GM12878 (cell line): ENCODE data around the gene USP47. TPM values are rescaled to one million over a fixed set of nuclear protein-coding genes. Genes with fewer than 3 reads are reported as not detected.

Source experiments
- ATAC-seq: fragments of 200-7000 bp; cut with Tn5 transposase; 3 replicates; pipeline ENCODE4 v1.9.1; 2020; ENCODE audit warnings: mild to moderate bottlenecking, moderate library complexity
- BruUV-seq: library from RNA; stranded (reverse); fragments of 400-500 nt; replicated peaks from 2 replicates; lab custom pipeline; 2021; lab: Mats Ljungman, UMichigan
- CTCF ChIA-PET: fragments of 300-600 bp; sonication (Branson Sonifier 250); formaldehyde crosslinking; extraction: SDS; loops from one replicate; lab custom pipeline; 2021; ENCODE audit warnings: inconsistent platforms; lab: Yijun Ruan, JAX
- POLR2A ChIA-PET: fragments of 350-600 bp; formaldehyde crosslinking; extraction: SDS; loops from one replicate; lab custom pipeline; 2021; ENCODE audit warnings: inconsistent platforms; lab: Charles Lee
- RAD21 ChIA-PET: fragments of 300-600 bp; sonication (Branson Sonifier 250); formaldehyde crosslinking; loops from one replicate; lab custom pipeline; 2023; ENCODE audit warnings: antibody characterized with exemption; ENCODE audit not compliant: unreplicated experiment; lab: Charles Lee
- SMC1A ChIA-PET: fragments of 300-600 bp; sonication (Branson Sonifier 250); formaldehyde crosslinking; loops from one replicate; lab custom pipeline; 2023; ENCODE audit not compliant: unreplicated experiment, uncharacterized antibody; lab: Charles Lee
- DNase-seq: peaks from one replicate; pipeline ENCODE4 v3.0.0-alpha.2; 2011; ENCODE audit warnings: low read depth, low spot score
- FAIRE-seq: peaks from 3 replicates; lab custom pipeline; 2011; peaks lifted over from hg19 to GRCh38; lab: Jason Lieb, UNC
- H2AFZ ChIP-seq: 2 replicates; pipeline ENCODE4 v1.6.0; 2011; ENCODE audit warnings: low read depth, low read length, control low read depth; ENCODE audit not compliant: control insufficient read depth
- H3K27ac ChIP-seq: 2 replicates; pipeline ENCODE4 v1.5.1; 2011; ENCODE audit warnings: control low read depth; ENCODE audit not compliant: control insufficient read depth, insufficient read depth
- H3K27me3 ChIP-seq, 2 experiments: replicated peaks in 1 of 2; 2 replicates each; pipeline versions ENCODE4 v1.6.0 to v1.6.1; 2011; ENCODE audit warnings: low read length in 1 of 2; ENCODE audit not compliant: control insufficient read depth in 2 of 2, insufficient read depth in 2 of 2
- H3K36me3 ChIP-seq, 2 experiments: 2 replicates each; pipeline ENCODE4 v1.5.1; 2011; ENCODE audit warnings: low read length in 1 of 2; ENCODE audit not compliant: control insufficient read depth in 2 of 2, insufficient read depth in 2 of 2
- H3K4me1 ChIP-seq: 2 replicates; pipeline ENCODE4 v1.6.1; 2011; ENCODE audit warnings: mild to moderate bottlenecking, low read length, moderate library complexity, mixed read lengths; ENCODE audit not compliant: control insufficient read depth, insufficient read depth
- H3K4me2 ChIP-seq: 2 replicates; pipeline ENCODE4 v1.6.0; 2011; ENCODE audit warnings: control low read depth; ENCODE audit not compliant: control insufficient read depth, insufficient read depth
- H3K4me3 ChIP-seq: fragments of 200-600 bp; sonication (generic); 2 replicates; pipeline ENCODE4 v1.5.1; 2016
- H3K79me2 ChIP-seq: 2 replicates; pipeline ENCODE4 v1.6.0; 2011; ENCODE audit warnings: low read length; ENCODE audit not compliant: control insufficient read depth, insufficient read depth
- H3K9ac ChIP-seq: 2 replicates; pipeline ENCODE4 v1.8.0; 2011; ENCODE audit warnings: low read length, control low read depth, mixed read lengths; ENCODE audit not compliant: control insufficient read depth, insufficient read depth
- H3K9me3 ChIP-seq: replicated peaks from 3 replicates; pipeline ENCODE4 v1.5.1; 2011; ENCODE audit warnings: mild to moderate bottlenecking, low read length; ENCODE audit not compliant: control insufficient read depth, insufficient read depth
- H4K20me1 ChIP-seq: 2 replicates; pipeline ENCODE4 v1.6.0; 2011; ENCODE audit not compliant: control insufficient read depth, insufficient read depth
- CBX3 ChIP-seq: fragments of 200-600 bp; sonication (generic); IDR thresholded peaks from 2 replicates; pipeline ENCODE4 v1.6.1; 2016; ENCODE audit warnings: low read depth, borderline replicate concordance
- EED ChIP-seq: sonication (generic); IDR thresholded peaks from 2 replicates; pipeline ENCODE4 v1.6.1; 2016; ENCODE audit warnings: antibody characterized with exemption, low read depth
- IKZF1 ChIP-seq: fragments of 450-650 bp; conservative IDR thresholded peaks from 2 replicates; pipeline ENCODE4 v1.6.1; 2017; ENCODE audit warnings: antibody characterized with exemption, mild to moderate bottlenecking
- MTA3 ChIP-seq: IDR thresholded peaks from 2 replicates; pipeline ENCODE4 v1.6.1; 2012; ENCODE audit warnings: low read length, inconsistent platforms, borderline replicate concordance
- NFYB ChIP-seq: IDR thresholded peaks from 2 replicates; pipeline ENCODE4 v1.6.1; 2011; ENCODE audit warnings: low read depth, mild to moderate bottlenecking, low read length, improper control_type of control experiment, moderate library complexity; ENCODE audit not compliant: insufficient read depth
- POLR2A ChIP-seq: IDR thresholded peaks from 2 replicates; pipeline ENCODE4 v1.6.1; 2011; ENCODE audit warnings: low read depth, mild to moderate bottlenecking, low read length
- POU2F2 ChIP-seq: IDR thresholded peaks from 3 replicates; pipeline ENCODE4 v1.6.1; 2011; ENCODE audit warnings: low read depth, mild to moderate bottlenecking, low read length, borderline replicate concordance
- SMAD5 ChIP-seq: IDR thresholded peaks from 2 replicates; pipeline ENCODE4 v1.6.1; 2016; ENCODE audit warnings: antibody characterized with exemption, low read depth
- SMARCA5 ChIP-seq: fragments of 450-650 bp; IDR thresholded peaks from 2 replicates; pipeline ENCODE4 v1.6.1; 2017; ENCODE audit warnings: mild to moderate bottlenecking
- ZSCAN29 ChIP-seq: fragments of 450-650 bp; IDR thresholded peaks from 2 replicates; pipeline ENCODE4 v1.6.1; 2017; ENCODE audit warnings: mild to moderate bottlenecking, moderate library complexity
- WGBS: methylation state at CpG from one replicate; pipeline ENCODE4 v1.1.6; 2016; ENCODE audit warnings: low lambda C conversion rate; ENCODE audit not compliant: insufficient replicate concordance, insufficient coverage; ENCODE audit errors: missing lambda C conversion rate; 5-methylcytosine and 5-hydroxymethylcytosine counted together
- in situ Hi-C: fragments of 300-500 bp; cut with MboI; formaldehyde crosslinking; loops from 9 replicates; pipeline ENCODE4 v1.14.3; 2018; ENCODE audit warnings: mixed read lengths
- intact Hi-C: fragments of 100-400 bp; cut with micrococcal nuclease; formaldehyde crosslinking; loops from one replicate; pipeline ENCODE4 v1.14.2; 2022; ENCODE audit not compliant: unreplicated experiment
- polyA plus RNA-seq, 11 experiments: library from polyadenylated mRNA; depleted of rRNA in 4 of 11; unstranded in 6 of 11; stranded (reverse) in 5 of 11; fragments of >200 nt; fragmentation: Nextera tagmentation in 4 of 11; fragmentation: Illumina TruSeq in 1 of 11; extraction: Ambion mirVana in 4 of 11; extraction: Trizol in 1 of 11; gene quantifications; 1 replicate in 1 of 11; 2 replicates in 10 of 11; pipeline versions ENCODE4 v1.2.1 to v1.2.3, GENCODE V29; 2011 to 2016; ENCODE audit warnings: inconsistent platforms in 2 of 11, missing spikeins in 2 of 11, low read depth in 1 of 11
- total RNA-seq, 4 experiments: library from RNA; depleted of rRNA in 3 of 4; stranded (reverse); fragments of >200 nt in 3 of 4; fragmentation: Illumina TruSeq in 1 of 4; extraction: Trizol in 1 of 4; gene quantifications; 2 replicates each; pipeline versions ENCODE4 v1.2.1 to v1.2.3, GENCODE V29; 2013 to 2021
- TF ChIP-seq, protein P1 (sequence below): fragments of 450-650 bp; IDR thresholded peaks from 2 replicates; pipeline ENCODE4 v1.6.1; 2016; ENCODE audit warnings: mild to moderate bottlenecking, moderate library complexity, borderline replicate concordance
- TF ChIP-seq, protein P2 (sequence below): IDR thresholded peaks from 2 replicates; pipeline ENCODE4 v1.6.1; 2011; ENCODE audit warnings: borderline replicate concordance, low read depth, mild to moderate bottlenecking, moderate library complexity, mixed read lengths, low read length; ENCODE audit not compliant: insufficient read depth; ENCODE audit errors: extremely low read length
- TF ChIP-seq, protein P3 (sequence below): IDR thresholded peaks from 2 replicates; pipeline ENCODE4 v1.6.1; 2011; ENCODE audit warnings: low read depth, mild to moderate bottlenecking, low read length, moderate library complexity, borderline replicate concordance; ENCODE audit errors: extremely low read depth

The USP47 gene
- total and polyA plus RNA-seq, 10 of the 15 experiments (the other 5 are each of a cell fraction or from before 2014, with no cell fraction given), result 13.9 to 54.0 (median 31.6) TPM

DNA sequence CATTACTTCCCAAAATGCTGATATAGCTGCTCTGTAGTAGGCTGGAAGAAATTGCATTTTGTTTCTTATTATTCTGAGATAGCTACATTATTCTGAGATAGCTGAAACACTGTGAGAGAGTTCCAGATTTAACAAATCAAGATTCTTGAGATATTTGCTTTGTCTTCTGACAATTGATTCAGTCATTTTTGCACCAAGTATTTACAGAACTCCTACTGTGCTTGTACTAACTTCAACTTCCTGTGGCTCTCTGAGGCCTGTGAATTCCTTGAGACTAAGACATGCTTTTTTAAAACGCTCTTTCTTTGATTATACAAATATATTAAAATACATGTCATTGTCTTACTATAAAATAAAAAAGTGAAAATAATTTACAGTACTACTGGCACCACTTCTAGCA lies 52.7 kb downstream of the USP47 start:
- no peak for FAIRE-seq
- Histone ChIP-seq H3K9ac (no peak overlapping the region), H4K20me1 (no peaks in the 10 kb centered on the region), H2AFZ (no peak overlapping the region), H3K4me3 (no peak overlapping the region), H3K79me2 (no peaks in the 10 kb centered on the region), H3K27me3 (no peaks in the 10 kb centered on the region), H3K9me3 (no peaks in the 10 kb centered on the region), H3K4me2 (no peak overlapping the region), H3K27ac (no peak overlapping the region), H3K36me3 (peaks cover 0 to 3% of the 10 kb centered on the region in 2 experiments; a peak in 2 of 4 replicates), H3K4me1 (no peaks in the 10 kb centered on the region)
- DNase-seq, result no peak
- TF ChIP-seq SMARCA5, result no peak
- TF ChIP-seq SMAD5, result no peak
- TF ChIP-seq, protein P1, sequence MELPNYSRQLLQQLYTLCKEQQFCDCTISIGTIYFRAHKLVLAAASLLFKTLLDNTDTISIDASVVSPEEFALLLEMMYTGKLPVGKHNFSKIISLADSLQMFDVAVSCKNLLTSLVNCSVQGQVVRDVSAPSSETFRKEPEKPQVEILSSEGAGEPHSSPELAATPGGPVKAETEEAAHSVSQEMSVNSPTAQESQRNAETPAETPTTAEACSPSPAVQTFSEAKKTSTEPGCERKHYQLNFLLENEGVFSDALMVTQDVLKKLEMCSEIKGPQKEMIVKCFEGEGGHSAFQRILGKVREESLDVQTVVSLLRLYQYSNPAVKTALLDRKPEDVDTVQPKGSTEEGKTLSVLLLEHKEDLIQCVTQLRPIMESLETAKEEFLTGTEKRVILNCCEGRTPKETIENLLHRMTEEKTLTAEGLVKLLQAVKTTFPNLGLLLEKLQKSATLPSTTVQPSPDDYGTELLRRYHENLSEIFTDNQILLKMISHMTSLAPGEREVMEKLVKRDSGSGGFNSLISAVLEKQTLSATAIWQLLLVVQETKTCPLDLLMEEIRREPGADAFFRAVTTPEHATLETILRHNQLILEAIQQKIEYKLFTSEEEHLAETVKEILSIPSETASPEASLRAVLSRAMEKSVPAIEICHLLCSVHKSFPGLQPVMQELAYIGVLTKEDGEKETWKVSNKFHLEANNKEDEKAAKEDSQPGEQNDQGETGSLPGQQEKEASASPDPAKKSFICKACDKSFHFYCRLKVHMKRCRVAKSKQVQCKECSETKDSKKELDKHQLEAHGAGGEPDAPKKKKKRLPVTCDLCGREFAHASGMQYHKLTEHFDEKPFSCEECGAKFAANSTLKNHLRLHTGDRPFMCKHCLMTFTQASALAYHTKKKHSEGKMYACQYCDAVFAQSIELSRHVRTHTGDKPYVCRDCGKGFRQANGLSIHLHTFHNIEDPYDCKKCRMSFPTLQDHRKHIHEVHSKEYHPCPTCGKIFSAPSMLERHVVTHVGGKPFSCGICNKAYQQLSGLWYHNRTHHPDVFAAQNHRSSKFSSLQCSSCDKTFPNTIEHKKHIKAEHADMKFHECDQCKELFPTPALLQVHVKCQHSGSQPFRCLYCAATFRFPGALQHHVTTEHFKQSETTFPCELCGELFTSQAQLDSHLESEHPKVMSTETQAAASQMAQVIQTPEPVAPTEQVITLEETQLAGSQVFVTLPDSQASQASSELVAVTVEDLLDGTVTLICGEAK, result no peak
- TF ChIP-seq, protein P2, sequence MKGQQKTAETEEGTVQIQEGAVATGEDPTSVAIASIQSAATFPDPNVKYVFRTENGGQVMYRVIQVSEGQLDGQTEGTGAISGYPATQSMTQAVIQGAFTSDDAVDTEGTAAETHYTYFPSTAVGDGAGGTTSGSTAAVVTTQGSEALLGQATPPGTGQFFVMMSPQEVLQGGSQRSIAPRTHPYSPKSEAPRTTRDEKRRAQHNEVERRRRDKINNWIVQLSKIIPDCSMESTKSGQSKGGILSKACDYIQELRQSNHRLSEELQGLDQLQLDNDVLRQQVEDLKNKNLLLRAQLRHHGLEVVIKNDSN, result no peak
- no peak for TF ChIP-seq EED
- TF ChIP-seq POU2F2, result no peak
- TF ChIP-seq POLR2A, result no peak
- TF ChIP-seq NFYB, result no peak
- TF ChIP-seq MTA3, result no peak
- no peak for TF ChIP-seq CBX3
- TF ChIP-seq, protein P3, sequence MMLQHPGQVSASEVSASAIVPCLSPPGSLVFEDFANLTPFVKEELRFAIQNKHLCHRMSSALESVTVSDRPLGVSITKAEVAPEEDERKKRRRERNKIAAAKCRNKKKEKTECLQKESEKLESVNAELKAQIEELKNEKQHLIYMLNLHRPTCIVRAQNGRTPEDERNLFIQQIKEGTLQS, result no peak
- TF ChIP-seq ZSCAN29, result no peak
- TF ChIP-seq IKZF1, result no peak
- ChIA-PET CTCF (interaction anchor here (1.4 kb wide), 1 partner anchor 37 kb away, joined by 3 read pairs; no protein-coding TSS in a partner anchor), POLR2A (no interaction called here), RAD21 (no interaction called here), SMC1A (interaction anchor here (1.1 kb wide), 1 partner anchor 10 kb away, joined by 3 read pairs; no protein-coding TSS in a partner anchor)
- WGBS, result 100% methylated on average over 1 of the region's 1 CpG
- in situ Hi-C loops, result no loop called here
- BruUV-seq, result no TSS peak
- ATAC-seq, result no peak
- intact Hi-C loops, result no loop called here
